Neutrophil (primary cell): ENCODE measurements around the gene IQSEC1.

Experiments
- H3K27ac ChIP-seq: fragments of 200-600 bp; sonication (generic); 2 replicates; pipeline ENCODE4 v1.5.1; 2016; ENCODE audit warnings: mild to moderate bottlenecking, moderate library complexity
- H3K27me3 ChIP-seq: fragments of 200-600 bp; sonication (generic); 2 replicates; pipeline ENCODE4 v1.6.0; 2016; ENCODE audit warnings: mild to moderate bottlenecking
- H3K36me3 ChIP-seq: fragments of 200-600 bp; sonication (generic); 2 replicates; pipeline ENCODE4 v1.5.1; 2017
- H3K4me1 ChIP-seq, 2 experiments: fragments of 200-600 bp in 1 of 2; sonication (generic) in 1 of 2; 1 replicate in 1 of 2; 2 replicates in 1 of 2; pipeline versions ENCODE4 v1.5.1 to v1.6.1; 2013 to 2016; ENCODE audit warnings: low read depth in 1 of 2, low read length in 1 of 2, mild to moderate bottlenecking in 1 of 2, moderate library complexity in 1 of 2; ENCODE audit not compliant: control insufficient read depth in 1 of 2, insufficient read depth in 1 of 2
- H3K4me3 ChIP-seq, 2 experiments: fragments of 200-600 bp in 1 of 2; sonication (generic) in 1 of 2; 1 replicate in 1 of 2; 2 replicates in 1 of 2; pipeline ENCODE4 v1.5.1; 2013 to 2016; ENCODE audit warnings: low read depth in 1 of 2, low read length in 1 of 2, mild to moderate bottlenecking in 1 of 2, moderate library complexity in 1 of 2
- H3K9me3 ChIP-seq: fragments of 200-600 bp; sonication (generic); 2 replicates; pipeline ENCODE4 v1.5.1; 2016
- CTCF ChIP-seq: fragments of 200-600 bp; sonication (generic); IDR thresholded peaks from 2 replicates; pipeline ENCODE4 v1.5.1; 2016; ENCODE audit warnings: antibody characterized with exemption

IQSEC1 gene

DNA sequence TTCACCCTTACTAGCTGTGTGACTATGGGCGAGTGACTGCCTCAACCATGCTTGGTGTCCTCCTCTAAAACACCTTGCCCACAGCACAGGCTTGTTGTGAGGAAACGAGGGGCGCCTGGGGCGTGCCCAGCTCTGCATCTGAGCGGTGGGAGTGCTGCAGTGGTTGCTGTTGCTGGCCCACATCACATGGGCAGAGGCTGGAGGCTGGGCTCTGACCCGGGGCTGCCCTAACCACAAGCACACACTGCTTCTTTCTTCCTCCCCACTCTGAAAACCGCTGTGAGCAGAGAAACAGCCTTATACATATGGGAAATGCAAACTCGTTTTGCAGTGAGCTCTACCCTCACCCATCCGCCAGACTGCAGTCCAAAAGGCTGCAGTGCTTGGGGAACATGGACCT is 157.1 kb downstream of the IQSEC1 start:
- Histone ChIP-seq H3K27ac (no peak overlapping the region), H3K36me3 (peaks cover 99% of the 10 kb centered on the region), H3K9me3 (no peaks in the 10 kb centered on the region), H3K4me3 (no peak overlapping the region), H3K4me1 (no peaks in the 10 kb centered on the region), H3K27me3 (no peaks in the 10 kb centered on the region)
- TF ChIP-seq CTCF: no peak

GRCh38 chr3:12914088-12914487 is 159.1 kb downstream of the IQSEC1 start:
- no peak overlapping the region for H3K27ac ChIP-seq
- H3K27me3 ChIP-seq: no peaks in the 10 kb centered on the region
- TF ChIP-seq CTCF: no peak
- H3K36me3 ChIP-seq: peaks cover 99% of the 10 kb centered on the region
- no peaks in the 10 kb centered on the region for H3K4me1 ChIP-seq
- H3K9me3 ChIP-seq: no peaks in the 10 kb centered on the region
- H3K4me3 ChIP-seq: no peak overlapping the region

DNA sequence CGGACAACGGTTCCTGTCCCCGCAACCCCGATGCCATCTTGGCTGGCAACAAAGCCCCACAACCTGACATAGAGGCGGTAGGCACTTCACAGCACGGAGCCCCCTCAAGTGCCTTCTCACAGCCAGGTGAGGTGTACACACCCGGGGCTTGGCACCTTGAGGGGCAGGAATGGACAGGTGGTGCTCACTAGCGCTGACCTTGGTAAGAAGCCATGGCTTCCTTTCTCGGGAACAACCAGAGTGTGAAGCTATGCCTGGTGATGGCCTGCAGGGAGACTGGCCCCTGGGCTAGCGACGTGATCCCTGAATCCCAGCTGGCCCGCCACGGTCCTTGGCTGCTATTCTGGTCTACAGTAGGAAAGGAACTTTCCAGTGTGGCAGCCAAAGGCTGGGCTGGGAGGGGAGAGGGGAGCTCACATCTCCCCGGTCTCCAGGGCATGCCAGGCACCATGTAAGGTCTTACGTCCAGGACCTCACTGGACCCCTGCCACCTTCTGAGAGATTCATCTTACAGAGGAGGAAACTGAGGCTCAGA is 161.3 kb downstream of the IQSEC1 start:
- H3K4me3 ChIP-seq: no peak overlapping the region
- no peak overlapping the region for H3K27ac ChIP-seq
- H3K27me3 ChIP-seq: no peaks in the 10 kb centered on the region
- TF ChIP-seq CTCF: no peak
- H3K4me1 ChIP-seq: no peaks in the 10 kb centered on the region
- H3K9me3 ChIP-seq: no peaks in the 10 kb centered on the region
- peaks cover 99% of the 10 kb centered on the region for H3K36me3 ChIP-seq

- Histone ChIP-seq H3K4me3 (no peak overlapping the region), H3K27ac (no peak overlapping the region), H3K36me3 (peaks cover 99% of the 10 kb centered on the region), H3K9me3 (no peaks in the 10 kb centered on the region), H3K4me1 (no peaks in the 10 kb centered on the region), H3K27me3 (no peaks in the 10 kb centered on the region)
- TF ChIP-seq CTCF: no peak
Measured at GRCh38 chr3:12910356-12911099, 162.7 kb downstream of the IQSEC1 start.

- Histone ChIP-seq H3K27me3 (no peaks in the 10 kb centered on the region), H3K9me3 (no peaks in the 10 kb centered on the region), H3K36me3 (peaks cover 99% of the 10 kb centered on the region), H3K4me3 (no peak overlapping the region), H3K27ac (no peak overlapping the region), H3K4me1 (no peaks in the 10 kb centered on the region)
- TF ChIP-seq CTCF: no peak
Measured at GRCh38 chr3:12909710-12910109, 163.5 kb downstream of the IQSEC1 start.
